Lower lobe of right lung (tissue), 2 donors: ENCODE measurements around the gene PHYHD1. TPM values are rescaled to one million over a fixed set of nuclear protein-coding genes. Genes with fewer than 3 reads are reported as not detected.
"Not testable (repeated sequence)": the region's sequence is repeated elsewhere in the genome, so short reads cannot be mapped to it uniquely, and the experiment has no call there.

Experiments used
- ATAC-seq, 2 donors: fragments of 200-7000 bp; cut with Tn5 transposase; one replicate each; pipeline ENCODE4 v1.9.1; 2020 to 2022; ENCODE audit warnings: mild to moderate bottlenecking in 2 of 2, moderate library complexity in 2 of 2
- DNase-seq: peaks from one replicate; pipeline ENCODE4 v3.0.0-alpha.2; 2020
- H3K27ac ChIP-seq: fragments of 200-600 bp; one replicate; pipeline ENCODE4 v1.8.0; 2022
- H3K27me3 ChIP-seq: fragments of 200-600 bp; one replicate; pipeline ENCODE4 v1.8.0; 2022; ENCODE audit warnings: low read depth
- H3K36me3 ChIP-seq: fragments of 200-600 bp; one replicate; pipeline ENCODE4 v1.8.0; 2022; ENCODE audit warnings: mild to moderate bottlenecking
- H3K4me1 ChIP-seq: fragments of 200-600 bp; one replicate; pipeline ENCODE4 v1.8.0; 2022
- H3K4me3 ChIP-seq: fragments of 200-600 bp; one replicate; pipeline ENCODE4 v1.8.0; 2022; ENCODE audit warnings: mild to moderate bottlenecking
- H3K9me3 ChIP-seq: fragments of 200-600 bp; one replicate; pipeline ENCODE4 v1.8.0; 2022
- CTCF ChIP-seq: fragments of 200-600 bp; IDR thresholded peaks from one replicate; pipeline ENCODE4 v1.8.0; 2022; ENCODE audit warnings: antibody characterized with exemption, mild to moderate bottlenecking
- intact Hi-C: fragments of 100-400 bp; cut with DNase I; formaldehyde crosslinking; loops from one replicate; pipeline ENCODE4 v1.11.0; 2022
- total RNA-seq: library from RNA; stranded (reverse); fragmentation: NEBNext Ultra II Directional; extraction: Animal tissue kit (Norgen Biotek cat#: 25700); gene quantifications from one replicate; pipeline ENCODE4 v1.2.1, GENCODE V29; 2021
- donor health status: DM: no; HTN: yes; CAD: no; lungs with severe emphysema.

Gene PHYHD1
- total RNA-seq, 1 donor from 2014 or later, result 39.8 TPM

GRCh38 chr9:128937310-128938165 lies 16.8 kb downstream of the PHYHD1 start:
- intact Hi-C loops, result no loop called here
- peaks cover 35% of the 10 kb centered on the region for H3K36me3 ChIP-seq

GRCh38 chr9:128940271-128940921 lies 19.6 kb downstream of the PHYHD1 start:
- no peaks in the 10 kb centered on the region for H3K27me3 ChIP-seq
- ATAC-seq, result peak; percentile 15 to 19
- H3K9me3 ChIP-seq, result no peaks in the 10 kb centered on the region
- peak overlapping the region; percentile 24 for H3K4me3 ChIP-seq
- peaks cover 25% of the 10 kb centered on the region for H3K36me3 ChIP-seq
- intact Hi-C loops, result no loop called here
- H3K4me1 ChIP-seq, result peaks cover 35% of the 10 kb centered on the region
- peak overlapping the region; percentile 53 for H3K27ac ChIP-seq
- DNase-seq, result peak; percentile 36
- TF ChIP-seq CTCF, result no peak

More at GRCh38 chr9:128937310-128938165, 16.8 kb downstream of the PHYHD1 start:
- ATAC-seq (no peak), DNase-seq (peak; percentile 6)
- no peaks in the 10 kb centered on the region for H3K27me3 ChIP-seq
- H3K4me3 ChIP-seq, result no peak overlapping the region
- H3K9me3 ChIP-seq, result no peaks in the 10 kb centered on the region
- H3K27ac ChIP-seq, result no peak overlapping the region
- no peak for TF ChIP-seq CTCF
- peaks cover 16% of the 10 kb centered on the region for H3K4me1 ChIP-seq

- TF ChIP-seq CTCF, result no peak
- Histone ChIP-seq H3K27me3 (no peaks in the 10 kb centered on the region), H3K4me3 (peak overlapping the region; percentile 24), H3K9me3 (no peaks in the 10 kb centered on the region), H3K36me3 (peaks cover 19% of the 10 kb centered on the region), H3K27ac (peak overlapping the region; percentile 53), H3K4me1 (peaks cover 37% of the 10 kb centered on the region)
- intact Hi-C loops, result no loop called here
- DNase-seq, result peak; percentile 4
- no peak for ATAC-seq
These were observed 20.4 kb downstream of the PHYHD1 start for GRCh38 chr9:128940946-128941755.

- no peak for TF ChIP-seq CTCF
- intact Hi-C loops, result no loop called here
- H3K36me3 ChIP-seq, result peaks cover 13% of the 10 kb centered on the region
- peak overlapping the region; percentile 64 for H3K27ac ChIP-seq
- DNase-seq, result no peak
- H3K9me3 ChIP-seq, result no peaks in the 10 kb centered on the region
- H3K4me3 ChIP-seq, result no peak overlapping the region
- no peak for ATAC-seq
- H3K4me1 ChIP-seq, result peaks cover 53% of the 10 kb centered on the region
- H3K27me3 ChIP-seq, result no peaks in the 10 kb centered on the region
These were observed 23.2 kb downstream of the PHYHD1 start for GRCh38 chr9:128943832-128944620.

GRCh38 chr9:128944966-128945365 lies 24.2 kb downstream of the PHYHD1 start:
- H3K4me3 ChIP-seq, DNase-seq, H3K27me3 ChIP-seq, H3K9me3 ChIP-seq, H3K27ac ChIP-seq, ATAC-seq, intact Hi-C loops: not testable (repeated sequence)
- H3K36me3 ChIP-seq, result peaks cover 17% of the 10 kb centered on the region
- H3K4me1 ChIP-seq, result peaks cover 54% of the 10 kb centered on the region
